Subcutaneous adipose tissue (tissue), 4 donors: Measurements from ENCODE around the gene NFKBIE. TPM values are rescaled to one million over a fixed set of nuclear protein-coding genes. Genes with fewer than 3 reads are reported as not detected.

ENCODE experiments used
- total RNA-seq, 4 donors: library from RNA; depleted of rRNA; stranded (reverse); fragments of >200 nt; gene quantifications; one replicate each; pipeline ENCODE4 v1.1.0, GENCODE V29; 2016
- TF ChIP-seq, protein P1 (sequence below): fragments of 450-650 bp; IDR thresholded peaks from one replicate; pipeline ENCODE4 v1.5.1; 2016; ENCODE audit warnings: low read depth, mild to moderate bottlenecking, control low read depth, antibody characterized with exemption, moderate library complexity

Gene NFKBIE
- total RNA-seq, 4 donors from 2014 or later = 2.1 to 9.0 (median 5.5) TPM

DNA sequence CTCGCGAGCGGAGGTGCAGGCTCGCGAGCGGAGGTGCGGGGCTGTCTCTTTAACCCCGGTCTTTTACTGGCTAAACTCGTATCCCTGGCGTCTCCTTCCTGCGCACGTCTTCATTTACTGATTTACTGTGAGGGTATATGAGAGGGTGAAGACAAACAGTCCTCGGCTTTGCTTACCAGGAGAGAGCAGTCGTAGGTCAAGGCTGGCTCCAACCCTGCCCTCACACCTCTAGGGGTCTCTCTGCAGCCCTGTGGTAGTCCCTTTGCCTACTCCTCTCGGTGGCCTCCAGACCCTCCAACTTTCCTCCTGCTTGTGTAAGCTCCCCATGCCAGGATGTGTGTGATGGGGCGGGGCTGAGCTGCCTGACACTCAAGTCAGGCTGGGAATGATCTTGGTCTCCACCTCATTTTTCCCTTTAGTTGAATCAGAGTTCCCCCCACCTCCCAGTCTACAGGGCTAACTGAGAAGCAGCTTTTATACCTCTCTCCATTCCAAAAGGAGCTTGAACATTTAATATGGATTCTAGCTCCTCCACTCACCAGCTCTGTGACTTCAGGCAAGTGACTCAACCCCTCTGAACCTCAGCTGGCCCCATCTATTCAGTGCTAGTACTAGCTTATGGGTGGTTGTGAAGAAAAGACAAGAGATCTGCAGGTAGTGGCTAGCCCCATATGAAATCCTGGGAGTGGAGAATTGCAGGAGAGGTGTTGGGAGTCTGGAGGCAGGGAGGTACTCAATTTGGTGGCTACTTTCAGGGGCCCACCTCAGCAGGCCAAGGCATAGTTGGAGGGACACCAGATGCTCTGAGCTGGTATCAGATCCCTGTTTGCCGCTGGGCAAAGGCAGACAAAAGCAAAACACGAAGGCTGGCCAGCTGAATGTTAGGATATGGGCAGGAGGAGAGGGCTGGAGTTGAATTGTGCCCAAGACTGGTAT lies 41.1 kb downstream of the NFKBIE start:
- TF ChIP-seq, protein P1, sequence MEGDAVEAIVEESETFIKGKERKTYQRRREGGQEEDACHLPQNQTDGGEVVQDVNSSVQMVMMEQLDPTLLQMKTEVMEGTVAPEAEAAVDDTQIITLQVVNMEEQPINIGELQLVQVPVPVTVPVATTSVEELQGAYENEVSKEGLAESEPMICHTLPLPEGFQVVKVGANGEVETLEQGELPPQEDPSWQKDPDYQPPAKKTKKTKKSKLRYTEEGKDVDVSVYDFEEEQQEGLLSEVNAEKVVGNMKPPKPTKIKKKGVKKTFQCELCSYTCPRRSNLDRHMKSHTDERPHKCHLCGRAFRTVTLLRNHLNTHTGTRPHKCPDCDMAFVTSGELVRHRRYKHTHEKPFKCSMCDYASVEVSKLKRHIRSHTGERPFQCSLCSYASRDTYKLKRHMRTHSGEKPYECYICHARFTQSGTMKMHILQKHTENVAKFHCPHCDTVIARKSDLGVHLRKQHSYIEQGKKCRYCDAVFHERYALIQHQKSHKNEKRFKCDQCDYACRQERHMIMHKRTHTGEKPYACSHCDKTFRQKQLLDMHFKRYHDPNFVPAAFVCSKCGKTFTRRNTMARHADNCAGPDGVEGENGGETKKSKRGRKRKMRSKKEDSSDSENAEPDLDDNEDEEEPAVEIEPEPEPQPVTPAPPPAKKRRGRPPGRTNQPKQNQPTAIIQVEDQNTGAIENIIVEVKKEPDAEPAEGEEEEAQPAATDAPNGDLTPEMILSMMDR = no peak

DNA sequence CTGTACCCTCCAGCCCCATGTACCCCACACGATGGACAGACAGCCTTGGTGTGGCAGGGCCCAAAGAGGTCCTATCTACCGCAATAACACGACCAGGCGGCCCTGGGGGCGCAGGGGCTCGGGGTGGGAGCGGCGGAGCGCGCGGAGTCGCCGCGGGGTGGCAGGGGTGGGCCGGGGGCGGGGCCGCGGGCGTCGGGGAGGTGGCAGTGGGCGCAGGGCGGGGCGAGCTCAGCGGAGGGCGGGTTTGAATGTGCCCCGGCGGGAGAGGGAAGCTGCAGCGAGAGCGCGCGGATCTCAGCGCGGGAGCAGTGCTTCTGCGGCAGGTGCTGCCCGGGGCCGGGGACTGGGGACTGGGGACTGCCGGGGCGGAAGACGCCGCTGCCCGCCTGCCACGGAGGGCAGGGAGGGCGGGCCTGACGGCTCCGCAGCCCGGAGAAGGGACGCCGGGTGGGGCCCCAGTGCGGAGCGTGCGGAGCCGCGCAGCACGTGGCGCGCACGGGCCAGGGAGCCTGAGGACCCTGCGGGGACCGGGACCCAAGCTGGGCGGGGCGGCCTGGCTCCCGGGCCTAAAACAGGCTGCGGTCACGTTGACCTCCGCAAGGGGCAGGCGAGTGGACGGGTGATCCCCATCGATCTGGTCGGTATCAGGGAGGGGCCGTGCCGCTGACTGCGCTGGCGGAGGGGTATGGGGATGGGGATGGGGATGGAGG lies 41.9 kb downstream of the NFKBIE start, which contains the start of gene SLC29A1:
Gene SLC29A1 (plus strand): TSS at position 277 of the 710 bp plus-strand sequence. CDS start 3,719 bp downstream, outside the sequence.
- TF ChIP-seq, protein P1 = no peak

DNA sequence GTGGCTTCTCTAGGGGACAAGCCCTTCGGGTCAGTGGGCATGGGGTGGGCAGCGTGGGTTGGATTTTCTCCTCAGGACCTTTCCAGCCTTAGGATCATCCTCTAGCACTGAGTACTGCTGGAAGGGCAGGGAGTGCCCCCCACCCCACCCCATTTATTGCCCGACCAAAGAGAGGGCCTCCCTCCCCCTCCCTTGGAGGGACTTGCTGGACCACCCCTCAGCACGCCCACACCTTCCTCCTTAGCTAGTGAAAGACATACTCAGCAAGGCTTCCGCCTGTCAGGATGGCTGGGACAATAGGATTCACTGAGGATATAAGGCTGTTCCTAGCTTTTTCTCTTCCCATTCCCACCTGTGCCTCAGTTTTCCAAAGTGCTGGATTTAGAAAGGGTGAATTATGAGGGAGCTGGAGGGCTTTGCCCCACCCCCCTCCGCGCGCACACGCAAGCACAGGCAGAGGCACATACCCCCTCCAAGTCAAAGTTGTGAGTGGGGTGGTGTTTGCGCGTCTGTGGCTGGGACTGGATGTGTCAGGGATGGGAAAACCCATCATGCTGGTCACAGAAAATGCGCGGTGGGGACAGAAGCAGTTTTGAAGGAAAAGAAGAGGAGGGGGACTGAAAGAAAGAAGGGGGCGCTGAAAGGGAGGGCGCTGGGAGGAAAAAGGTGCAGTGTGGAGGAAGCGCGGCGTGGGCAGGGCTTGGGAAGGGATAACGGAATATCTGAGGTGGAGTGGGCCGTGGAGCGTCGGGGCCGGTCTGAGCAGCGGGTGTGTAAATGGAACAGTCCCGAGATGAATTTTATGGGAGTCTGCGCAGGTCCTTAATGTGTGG lies 42.6 kb downstream of the NFKBIE start:
- TF ChIP-seq, protein P1 = no peak

DNA sequence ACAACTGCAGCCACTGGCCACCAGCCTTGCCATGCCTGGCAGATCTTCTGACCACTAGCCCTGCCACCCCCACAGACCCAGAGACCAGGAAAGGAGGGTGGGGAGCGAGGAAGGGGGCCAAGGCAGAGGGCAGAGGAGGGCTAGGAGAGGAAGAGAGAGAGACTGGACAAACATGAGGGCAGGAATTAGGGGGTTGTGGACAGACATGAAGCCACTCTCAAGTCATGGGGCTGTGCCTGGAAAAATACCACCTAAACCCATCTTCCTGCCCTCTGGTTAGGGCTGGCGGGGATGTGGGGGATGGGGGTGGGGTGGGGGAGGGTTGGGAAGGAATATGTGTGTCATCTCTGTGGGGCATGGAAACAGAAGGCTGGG lies 43.4 kb downstream of the NFKBIE start:
- TF ChIP-seq, protein P1 = no peak

DNA sequence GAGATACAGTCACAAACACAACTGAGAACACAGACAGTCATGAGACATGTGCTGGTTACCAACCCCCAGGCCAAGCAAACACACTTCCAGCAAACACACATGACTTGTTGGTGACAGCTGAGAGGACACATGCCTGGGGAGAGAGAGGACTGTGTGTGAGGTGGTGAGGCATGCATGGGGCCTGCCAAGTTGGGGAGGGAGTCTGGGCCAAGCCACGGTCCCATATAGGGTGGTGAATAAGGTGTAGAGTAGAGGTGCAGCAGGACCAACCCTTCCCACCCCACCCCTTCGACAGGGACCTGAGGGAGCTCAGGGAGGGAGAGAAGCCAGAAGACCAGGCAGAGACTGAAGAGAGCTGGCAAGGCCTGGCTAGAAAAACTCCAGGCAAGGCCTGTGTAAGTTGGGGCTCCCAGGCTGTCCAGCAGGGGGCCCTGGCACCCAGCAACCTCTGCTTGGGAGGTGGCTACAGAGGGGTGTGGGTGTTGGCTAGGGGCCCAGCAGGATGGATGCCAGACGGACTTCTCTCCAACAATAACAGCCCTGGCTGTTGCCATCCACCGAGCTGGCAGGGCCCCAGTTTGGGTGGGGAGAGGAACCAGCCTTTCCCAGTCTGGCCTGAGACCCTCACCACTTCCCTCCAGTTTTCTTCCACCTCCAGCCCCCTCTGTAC lies 43.9 kb downstream of the NFKBIE start:
- TF ChIP-seq, protein P1 = no peak

DNA sequence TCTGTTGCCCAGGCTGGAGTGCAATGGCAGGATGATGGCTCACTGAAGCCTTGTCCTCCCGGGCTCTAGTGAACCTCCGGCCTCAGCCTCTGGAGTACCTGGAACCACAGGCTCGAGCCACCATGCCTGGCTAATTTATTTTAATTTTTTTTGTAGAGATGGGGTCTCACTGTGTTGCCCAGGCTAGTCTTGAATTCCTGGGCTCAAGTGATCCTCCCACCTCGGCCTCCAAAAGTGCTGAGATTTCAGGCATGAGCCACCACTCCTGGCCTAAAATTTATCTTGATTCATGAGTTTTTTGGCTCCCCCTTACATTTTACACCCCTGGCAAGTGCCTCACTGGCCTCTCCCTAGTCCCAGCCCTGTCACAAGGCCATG lies 44.4 kb downstream of the NFKBIE start:
- TF ChIP-seq, protein P1 = no peak
